ENCODE measurements around the gene TNRC6C. TPM values are rescaled to one million over a fixed set of nuclear protein-coding genes. Genes with fewer than 3 reads are reported as not detected.

The TNRC6C gene
- total and polyA plus RNA-seq, 4 donors: 1.3 to 7.7 (median 2.9) TPM

DNA sequence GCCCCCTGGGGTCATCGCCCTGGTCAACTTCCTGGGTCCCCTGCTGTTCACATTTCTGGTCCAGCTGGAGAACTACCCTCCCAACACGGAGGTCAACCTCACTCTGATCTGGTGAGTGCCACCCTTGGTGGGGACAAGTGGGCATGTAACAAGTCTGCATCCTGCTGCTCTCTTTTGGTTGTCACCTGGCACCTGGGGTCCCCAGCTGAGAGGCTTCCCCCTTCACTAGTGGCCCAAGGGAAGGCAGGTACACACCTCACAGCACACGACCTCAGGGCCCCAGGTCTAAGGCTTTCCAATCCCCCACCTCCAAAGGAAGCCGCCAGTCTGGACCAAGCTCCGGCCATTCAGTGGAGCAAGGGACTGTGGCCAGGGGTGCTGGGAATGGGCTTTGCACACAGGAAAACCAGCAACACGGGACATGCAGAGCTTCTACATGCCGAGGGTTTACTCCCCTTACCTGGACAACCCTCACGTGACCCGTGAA, 176.4 kb downstream of the TNRC6C start:
- TF ChIP-seq RXRA (IDR thresholded peaks at IDR 0.05) (no peak), GABPA (IDR thresholded peaks at IDR 0.05 in 1 of 2, conservative IDR thresholded peaks at IDR 0.05 in 1 of 2) (no peak), NR2F2 (IDR thresholded peaks at IDR 0.05) (no peak), RAD21 (IDR thresholded peaks at IDR 0.05) (no peak), EGR1 (IDR thresholded peaks at IDR 0.05; ENCODE audit: low read depth in 2 of 2) (no peak), FOXA2 (IDR thresholded peaks at IDR 0.05) (no peak), SP1 (IDR thresholded peaks at IDR 0.05) (no peak), HNF4A (conservative IDR thresholded peaks at IDR 0.05) (no peak), TAF1 (conservative IDR thresholded peaks at IDR 0.05) (no peak), HNF4G (IDR thresholded peaks at IDR 0.05) (no peak), FOXA1 (IDR thresholded peaks at IDR 0.05) (no peak), YY1 (IDR thresholded peaks at IDR 0.05) (no peak), CTCF (IDR thresholded peaks at IDR 0.05; ENCODE audit: low read depth, low read length, missing input control) (no peak), JUND (IDR thresholded peaks at IDR 0.05) (no peak)
- TF ChIP-seq, protein P1, sequence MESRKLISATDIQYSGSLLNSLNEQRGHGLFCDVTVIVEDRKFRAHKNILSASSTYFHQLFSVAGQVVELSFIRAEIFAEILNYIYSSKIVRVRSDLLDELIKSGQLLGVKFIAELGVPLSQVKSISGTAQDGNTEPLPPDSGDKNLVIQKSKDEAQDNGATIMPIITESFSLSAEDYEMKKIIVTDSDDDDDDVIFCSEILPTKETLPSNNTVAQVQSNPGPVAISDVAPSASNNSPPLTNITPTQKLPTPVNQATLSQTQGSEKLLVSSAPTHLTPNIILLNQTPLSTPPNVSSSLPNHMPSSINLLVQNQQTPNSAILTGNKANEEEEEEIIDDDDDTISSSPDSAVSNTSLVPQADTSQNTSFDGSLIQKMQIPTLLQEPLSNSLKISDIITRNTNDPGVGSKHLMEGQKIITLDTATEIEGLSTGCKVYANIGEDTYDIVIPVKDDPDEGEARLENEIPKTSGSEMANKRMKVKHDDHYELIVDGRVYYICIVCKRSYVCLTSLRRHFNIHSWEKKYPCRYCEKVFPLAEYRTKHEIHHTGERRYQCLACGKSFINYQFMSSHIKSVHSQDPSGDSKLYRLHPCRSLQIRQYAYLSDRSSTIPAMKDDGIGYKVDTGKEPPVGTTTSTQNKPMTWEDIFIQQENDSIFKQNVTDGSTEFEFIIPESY (IDR thresholded peaks at IDR 0.05): no peak
- TF ChIP-seq, protein P2, sequence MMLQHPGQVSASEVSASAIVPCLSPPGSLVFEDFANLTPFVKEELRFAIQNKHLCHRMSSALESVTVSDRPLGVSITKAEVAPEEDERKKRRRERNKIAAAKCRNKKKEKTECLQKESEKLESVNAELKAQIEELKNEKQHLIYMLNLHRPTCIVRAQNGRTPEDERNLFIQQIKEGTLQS (IDR thresholded peaks at IDR 0.05): no peak
- TF ChIP-seq, protein P3, sequence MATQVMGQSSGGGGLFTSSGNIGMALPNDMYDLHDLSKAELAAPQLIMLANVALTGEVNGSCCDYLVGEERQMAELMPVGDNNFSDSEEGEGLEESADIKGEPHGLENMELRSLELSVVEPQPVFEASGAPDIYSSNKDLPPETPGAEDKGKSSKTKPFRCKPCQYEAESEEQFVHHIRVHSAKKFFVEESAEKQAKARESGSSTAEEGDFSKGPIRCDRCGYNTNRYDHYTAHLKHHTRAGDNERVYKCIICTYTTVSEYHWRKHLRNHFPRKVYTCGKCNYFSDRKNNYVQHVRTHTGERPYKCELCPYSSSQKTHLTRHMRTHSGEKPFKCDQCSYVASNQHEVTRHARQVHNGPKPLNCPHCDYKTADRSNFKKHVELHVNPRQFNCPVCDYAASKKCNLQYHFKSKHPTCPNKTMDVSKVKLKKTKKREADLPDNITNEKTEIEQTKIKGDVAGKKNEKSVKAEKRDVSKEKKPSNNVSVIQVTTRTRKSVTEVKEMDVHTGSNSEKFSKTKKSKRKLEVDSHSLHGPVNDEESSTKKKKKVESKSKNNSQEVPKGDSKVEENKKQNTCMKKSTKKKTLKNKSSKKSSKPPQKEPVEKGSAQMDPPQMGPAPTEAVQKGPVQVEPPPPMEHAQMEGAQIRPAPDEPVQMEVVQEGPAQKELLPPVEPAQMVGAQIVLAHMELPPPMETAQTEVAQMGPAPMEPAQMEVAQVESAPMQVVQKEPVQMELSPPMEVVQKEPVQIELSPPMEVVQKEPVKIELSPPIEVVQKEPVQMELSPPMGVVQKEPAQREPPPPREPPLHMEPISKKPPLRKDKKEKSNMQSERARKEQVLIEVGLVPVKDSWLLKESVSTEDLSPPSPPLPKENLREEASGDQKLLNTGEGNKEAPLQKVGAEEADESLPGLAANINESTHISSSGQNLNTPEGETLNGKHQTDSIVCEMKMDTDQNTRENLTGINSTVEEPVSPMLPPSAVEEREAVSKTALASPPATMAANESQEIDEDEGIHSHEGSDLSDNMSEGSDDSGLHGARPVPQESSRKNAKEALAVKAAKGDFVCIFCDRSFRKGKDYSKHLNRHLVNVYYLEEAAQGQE (IDR thresholded peaks at IDR 0.05): no peak
- TF ChIP-seq, protein P4, sequence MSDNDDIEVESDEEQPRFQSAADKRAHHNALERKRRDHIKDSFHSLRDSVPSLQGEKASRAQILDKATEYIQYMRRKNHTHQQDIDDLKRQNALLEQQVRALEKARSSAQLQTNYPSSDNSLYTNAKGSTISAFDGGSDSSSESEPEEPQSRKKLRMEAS (IDR thresholded peaks at IDR 0.05): no peak
- no peak overlapping the region for H3K9ac ChIP-seq (ENCODE audit: low read depth in 1 of 2, low read length in 2 of 2)
- H3K9me3 ChIP-seq (ENCODE audit: control insufficient read depth in 4 of 4, low read length in 3 of 4): no peaks in the 10 kb centered on the region
- WGBS: 75% methylated on average over 9 of the region's 9 CpGs
- H3K36me3 ChIP-seq (ENCODE audit: control insufficient read depth in 4 of 4, insufficient read depth in 3 of 4, low read depth in 1 of 4, low read length in 3 of 4): no peaks in the 10 kb centered on the region
- no peaks in the 10 kb centered on the region for H3K27me3 ChIP-seq (ENCODE audit: control insufficient read depth in 4 of 4, insufficient read depth in 4 of 4, low read length in 3 of 4)
- H3K27ac ChIP-seq (ENCODE audit: low read depth in 1 of 2, low read length in 2 of 2): no peak overlapping the region
- no peak overlapping the region for H3K4me3 ChIP-seq (ENCODE audit: low read depth in 1 of 3, low read length in 3 of 3)
- DNase-seq (ENCODE audit: low spot score): no peak
- peaks cover 0 to 13% (median 2%) of the 10 kb centered on the region in 4 donors for H3K4me1 ChIP-seq (ENCODE audit: control insufficient read depth in 4 of 4, insufficient read depth in 4 of 4, low read length in 3 of 4)
